GM19324 (cell line): ENCODE measurements around the gene PIWIL4.

ENCODE experiments used
- ATAC-seq: cut with Tn5 transposase; IDR thresholded peaks from one replicate; pipeline ENCODE4 v1.9.1; 2021; ENCODE audit warnings: mild to moderate bottlenecking, moderate library complexity; ENCODE audit not compliant: unreplicated experiment, low FRiP score

Gene PIWIL4

GRCh38 chr11:94658386-94658785, 91.2 kb downstream of the PIWIL4 start:
- no peak for ATAC-seq

- ATAC-seq, result no peak
Observed at GRCh38 chr11:94658888-94659287, 91.7 kb downstream of the PIWIL4 start.

- ATAC-seq, result no peak
Observed at GRCh38 chr11:94661444-94661843, 94.3 kb downstream of the PIWIL4 start.

- ATAC-seq, result peak; percentile 42
Observed at GRCh38 chr11:94662065-94662779, 95.1 kb downstream of the PIWIL4 start.

GRCh38 chr11:94662846-94663390, 95.8 kb downstream of the PIWIL4 start:
- ATAC-seq, result no peak

GRCh38 chr11:94664346-94664745, 97.2 kb downstream of the PIWIL4 start:
- ATAC-seq, result no peak

GRCh38 chr11:94665116-94665659, 98.0 kb downstream of the PIWIL4 start:
- no peak for ATAC-seq

- ATAC-seq, result no peak
Observed at GRCh38 chr11:94666792-94667721, 99.9 kb downstream of the PIWIL4 start.

- ATAC-seq, result no peak
Observed at GRCh38 chr11:94668212-94668793, 101.1 kb downstream of the PIWIL4 start.

GRCh38 chr11:94669023-94669422, 101.9 kb downstream of the PIWIL4 start:
- ATAC-seq, result no peak
